Thyroid gland (tissue), 4 donors: ENCODE measurements around the gene SLC6A7.

ENCODE experiments used
- POLR2A ChIP-seq, 2 donors: fragments of 450-650 bp; IDR thresholded peaks; one replicate each; pipeline ENCODE4 v1.6.1; 2017; ENCODE audit warnings: antibody characterized with exemption in 2 of 2, mild to moderate bottlenecking in 2 of 2, moderate library complexity in 1 of 2
- TF ChIP-seq, protein P1 (sequence below), 6 experiments: fragments of 200-600 bp in 3 of 6; fragments of 450-650 bp in 3 of 6; sonication (generic) in 3 of 6; IDR thresholded peaks; one replicate each; pipeline ENCODE4 v1.5.1; 2016 to 2019; ENCODE audit warnings: antibody characterized with exemption in 6 of 6, mild to moderate bottlenecking in 2 of 6, inconsistent platforms in 1 of 6, moderate library complexity in 1 of 6

DNA sequence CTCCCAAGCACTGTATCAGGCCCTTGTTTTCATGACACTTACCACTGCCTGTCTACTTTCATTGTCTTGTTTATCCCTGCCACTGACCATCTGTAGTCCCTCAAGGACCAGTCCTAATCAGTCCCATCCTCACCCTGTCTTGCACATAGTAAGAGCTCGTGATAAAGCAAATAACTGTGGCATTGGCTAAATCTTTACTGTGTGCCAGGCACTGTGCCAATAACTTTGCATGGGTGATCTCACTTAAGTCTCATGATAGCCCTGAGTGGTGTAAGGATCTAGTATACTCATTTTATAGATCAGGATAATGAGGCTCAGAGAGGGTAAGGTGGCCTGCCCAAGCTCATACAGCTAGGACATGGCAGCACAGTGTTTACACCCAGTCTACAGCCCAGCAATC, 17.7 kb upstream of the SLC6A7 start:
- TF ChIP-seq, protein P1, sequence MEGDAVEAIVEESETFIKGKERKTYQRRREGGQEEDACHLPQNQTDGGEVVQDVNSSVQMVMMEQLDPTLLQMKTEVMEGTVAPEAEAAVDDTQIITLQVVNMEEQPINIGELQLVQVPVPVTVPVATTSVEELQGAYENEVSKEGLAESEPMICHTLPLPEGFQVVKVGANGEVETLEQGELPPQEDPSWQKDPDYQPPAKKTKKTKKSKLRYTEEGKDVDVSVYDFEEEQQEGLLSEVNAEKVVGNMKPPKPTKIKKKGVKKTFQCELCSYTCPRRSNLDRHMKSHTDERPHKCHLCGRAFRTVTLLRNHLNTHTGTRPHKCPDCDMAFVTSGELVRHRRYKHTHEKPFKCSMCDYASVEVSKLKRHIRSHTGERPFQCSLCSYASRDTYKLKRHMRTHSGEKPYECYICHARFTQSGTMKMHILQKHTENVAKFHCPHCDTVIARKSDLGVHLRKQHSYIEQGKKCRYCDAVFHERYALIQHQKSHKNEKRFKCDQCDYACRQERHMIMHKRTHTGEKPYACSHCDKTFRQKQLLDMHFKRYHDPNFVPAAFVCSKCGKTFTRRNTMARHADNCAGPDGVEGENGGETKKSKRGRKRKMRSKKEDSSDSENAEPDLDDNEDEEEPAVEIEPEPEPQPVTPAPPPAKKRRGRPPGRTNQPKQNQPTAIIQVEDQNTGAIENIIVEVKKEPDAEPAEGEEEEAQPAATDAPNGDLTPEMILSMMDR (IDR thresholded peaks at IDR 0.05) = no peak
- TF ChIP-seq POLR2A (IDR thresholded peaks at IDR 0.05) = no peak
